GM23338 (cell line): ENCODE data around the gene TUBGCP2.

Experiments
- CREB1 ChIP-seq: fragments of 250-450 bp; sonication (Bioruptor Pico); IDR thresholded peaks from 2 replicates; pipeline ENCODE4 v1.5.0; 2020; ENCODE audit warnings: low read depth, mild to moderate bottlenecking, moderate library complexity
- EZH2 ChIP-seq: fragments of 200-600 bp; sonication (generic); IDR thresholded peaks from one replicate; pipeline ENCODE4 v1.8.0; 2017; ENCODE audit warnings: antibody characterized with exemption, mild to moderate bottlenecking, low read depth; ENCODE audit not compliant: unreplicated experiment
- EZH2phosphoT487 ChIP-seq: fragments of 200-600 bp; sonication (generic); IDR thresholded peaks from one replicate; pipeline ENCODE4 v1.8.1; 2018; ENCODE audit warnings: antibody characterized with exemption; ENCODE audit not compliant: unreplicated experiment
- POLR2AphosphoS5 ChIP-seq: IDR thresholded peaks from 2 replicates; pipeline ENCODE4 v1.6.1; 2016; ENCODE audit warnings: antibody characterized with exemption, low read depth
- STAT1 ChIP-seq: IDR thresholded peaks from one replicate; pipeline ENCODE4 v1.6.1; 2016; ENCODE audit warnings: antibody characterized with exemption; ENCODE audit not compliant: unreplicated experiment
- TF ChIP-seq, protein P1 (sequence below), 2 experiments: fragments of 200-600 bp in 1 of 2; sonication (generic) in 1 of 2; conservative IDR thresholded peaks; 2 replicates each; pipeline versions ENCODE4 v1.5.1 to v1.6.1; 2016 to 2017; ENCODE audit warnings: antibody characterized with exemption in 2 of 2, low read depth in 2 of 2, mild to moderate bottlenecking in 2 of 2, moderate library complexity in 1 of 2
- TF ChIP-seq, protein P2 (sequence below): IDR thresholded peaks from one replicate; pipeline ENCODE4 v1.6.1; 2018; ENCODE audit warnings: antibody characterized with exemption; ENCODE audit not compliant: unreplicated experiment

DNA sequence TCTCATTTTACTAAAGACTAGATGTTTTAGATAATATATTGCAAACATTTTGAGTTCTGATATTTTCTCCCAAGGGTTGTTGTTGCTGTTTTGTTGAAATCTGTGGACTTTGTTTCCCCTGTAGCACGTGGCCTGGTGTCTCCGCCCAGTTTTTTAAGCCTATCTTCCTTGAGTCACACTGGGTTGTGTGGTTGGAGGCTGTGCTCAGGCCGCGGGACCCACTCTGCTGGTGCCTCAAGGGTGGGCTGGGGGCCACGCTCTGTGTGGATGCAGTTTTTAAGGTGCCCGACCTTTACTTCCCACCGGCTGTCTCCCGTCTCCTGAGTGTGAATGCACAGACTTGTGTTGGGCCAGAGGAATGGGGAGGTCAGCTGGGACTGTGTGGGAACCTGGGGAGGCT is 34.3 kb upstream of the TUBGCP2 start:
- TF ChIP-seq, protein P1, sequence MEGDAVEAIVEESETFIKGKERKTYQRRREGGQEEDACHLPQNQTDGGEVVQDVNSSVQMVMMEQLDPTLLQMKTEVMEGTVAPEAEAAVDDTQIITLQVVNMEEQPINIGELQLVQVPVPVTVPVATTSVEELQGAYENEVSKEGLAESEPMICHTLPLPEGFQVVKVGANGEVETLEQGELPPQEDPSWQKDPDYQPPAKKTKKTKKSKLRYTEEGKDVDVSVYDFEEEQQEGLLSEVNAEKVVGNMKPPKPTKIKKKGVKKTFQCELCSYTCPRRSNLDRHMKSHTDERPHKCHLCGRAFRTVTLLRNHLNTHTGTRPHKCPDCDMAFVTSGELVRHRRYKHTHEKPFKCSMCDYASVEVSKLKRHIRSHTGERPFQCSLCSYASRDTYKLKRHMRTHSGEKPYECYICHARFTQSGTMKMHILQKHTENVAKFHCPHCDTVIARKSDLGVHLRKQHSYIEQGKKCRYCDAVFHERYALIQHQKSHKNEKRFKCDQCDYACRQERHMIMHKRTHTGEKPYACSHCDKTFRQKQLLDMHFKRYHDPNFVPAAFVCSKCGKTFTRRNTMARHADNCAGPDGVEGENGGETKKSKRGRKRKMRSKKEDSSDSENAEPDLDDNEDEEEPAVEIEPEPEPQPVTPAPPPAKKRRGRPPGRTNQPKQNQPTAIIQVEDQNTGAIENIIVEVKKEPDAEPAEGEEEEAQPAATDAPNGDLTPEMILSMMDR (conservative IDR thresholded peaks at IDR 0.05; ENCODE audit: low read depth in 2 of 2): no peak
- TF ChIP-seq POLR2AphosphoS5: no peak
- TF ChIP-seq, protein P2, sequence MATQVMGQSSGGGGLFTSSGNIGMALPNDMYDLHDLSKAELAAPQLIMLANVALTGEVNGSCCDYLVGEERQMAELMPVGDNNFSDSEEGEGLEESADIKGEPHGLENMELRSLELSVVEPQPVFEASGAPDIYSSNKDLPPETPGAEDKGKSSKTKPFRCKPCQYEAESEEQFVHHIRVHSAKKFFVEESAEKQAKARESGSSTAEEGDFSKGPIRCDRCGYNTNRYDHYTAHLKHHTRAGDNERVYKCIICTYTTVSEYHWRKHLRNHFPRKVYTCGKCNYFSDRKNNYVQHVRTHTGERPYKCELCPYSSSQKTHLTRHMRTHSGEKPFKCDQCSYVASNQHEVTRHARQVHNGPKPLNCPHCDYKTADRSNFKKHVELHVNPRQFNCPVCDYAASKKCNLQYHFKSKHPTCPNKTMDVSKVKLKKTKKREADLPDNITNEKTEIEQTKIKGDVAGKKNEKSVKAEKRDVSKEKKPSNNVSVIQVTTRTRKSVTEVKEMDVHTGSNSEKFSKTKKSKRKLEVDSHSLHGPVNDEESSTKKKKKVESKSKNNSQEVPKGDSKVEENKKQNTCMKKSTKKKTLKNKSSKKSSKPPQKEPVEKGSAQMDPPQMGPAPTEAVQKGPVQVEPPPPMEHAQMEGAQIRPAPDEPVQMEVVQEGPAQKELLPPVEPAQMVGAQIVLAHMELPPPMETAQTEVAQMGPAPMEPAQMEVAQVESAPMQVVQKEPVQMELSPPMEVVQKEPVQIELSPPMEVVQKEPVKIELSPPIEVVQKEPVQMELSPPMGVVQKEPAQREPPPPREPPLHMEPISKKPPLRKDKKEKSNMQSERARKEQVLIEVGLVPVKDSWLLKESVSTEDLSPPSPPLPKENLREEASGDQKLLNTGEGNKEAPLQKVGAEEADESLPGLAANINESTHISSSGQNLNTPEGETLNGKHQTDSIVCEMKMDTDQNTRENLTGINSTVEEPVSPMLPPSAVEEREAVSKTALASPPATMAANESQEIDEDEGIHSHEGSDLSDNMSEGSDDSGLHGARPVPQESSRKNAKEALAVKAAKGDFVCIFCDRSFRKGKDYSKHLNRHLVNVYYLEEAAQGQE: no peak
- TF ChIP-seq STAT1: no peak
- no peak for TF ChIP-seq EZH2phosphoT487
- no peak for TF ChIP-seq EZH2
- TF ChIP-seq CREB1 (CRISPR knock-in tag): no peak
